ENCODE measurements around the gene CFAP43.

CFAP43 gene

GRCh38 chr10:104084482-104085142 is 147.6 kb downstream of the CFAP43 start:
- no peaks in the 10 kb centered on the region for H3K36me3 ChIP-seq (ENCODE audit: insufficient read depth, low read length)
- H3K27me3 ChIP-seq (ENCODE audit: insufficient read depth, low read length) = no peaks in the 10 kb centered on the region
- H3K4me1 ChIP-seq (ENCODE audit: insufficient read depth, low read length) = peaks cover 3% of the 10 kb centered on the region
- no peak overlapping the region for H3K4me3 ChIP-seq (ENCODE audit: low read length)
- H3K9me3 ChIP-seq (ENCODE audit: low read length) = no peaks in the 10 kb centered on the region
- H2AFZ ChIP-seq (ENCODE audit: low read depth, low read length) = no peak overlapping the region

DNA sequence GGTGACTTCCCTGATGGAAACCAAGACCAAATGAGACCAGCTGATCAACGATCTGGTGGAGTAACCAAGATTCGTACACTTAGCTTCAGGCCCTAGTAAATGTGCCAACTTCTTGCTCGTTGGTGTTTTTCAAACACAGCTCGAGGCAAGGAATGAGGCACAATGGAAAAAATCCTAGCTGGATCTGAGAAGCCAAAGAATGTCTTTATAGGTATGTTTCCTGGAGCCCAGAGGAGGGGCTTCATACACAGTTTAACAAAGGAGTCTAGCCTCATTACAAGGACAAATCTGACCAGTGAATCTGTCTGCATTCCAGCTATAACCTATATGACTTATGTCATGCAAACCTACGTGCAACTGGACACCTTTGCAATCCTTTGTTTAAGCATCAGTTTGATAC is 150.2 kb downstream of the CFAP43 start:
- Histone ChIP-seq H3K9me3 (ENCODE audit: low read length) (no peaks in the 10 kb centered on the region), H3K27me3 (ENCODE audit: insufficient read depth, low read length) (no peaks in the 10 kb centered on the region), H3K36me3 (ENCODE audit: insufficient read depth, low read length) (no peaks in the 10 kb centered on the region), H3K4me1 (ENCODE audit: insufficient read depth, low read length) (peaks cover 5% of the 10 kb centered on the region), H2AFZ (ENCODE audit: low read depth, low read length) (no peak overlapping the region), H3K4me3 (ENCODE audit: low read length) (no peak overlapping the region)

- Histone ChIP-seq H2AFZ (ENCODE audit: low read depth, low read length) (no peak overlapping the region), H3K36me3 (ENCODE audit: insufficient read depth, low read length) (no peaks in the 10 kb centered on the region), H3K9me3 (ENCODE audit: low read length) (no peaks in the 10 kb centered on the region), H3K4me1 (ENCODE audit: insufficient read depth, low read length) (peaks cover 11% of the 10 kb centered on the region), H3K27me3 (ENCODE audit: insufficient read depth, low read length) (no peaks in the 10 kb centered on the region), H3K4me3 (ENCODE audit: low read length) (no peak overlapping the region)
Measured at GRCh38 chr10:104080762-104081161, 151.4 kb downstream of the CFAP43 start.
